ENCODE results near the gene GPR45.

DNA sequence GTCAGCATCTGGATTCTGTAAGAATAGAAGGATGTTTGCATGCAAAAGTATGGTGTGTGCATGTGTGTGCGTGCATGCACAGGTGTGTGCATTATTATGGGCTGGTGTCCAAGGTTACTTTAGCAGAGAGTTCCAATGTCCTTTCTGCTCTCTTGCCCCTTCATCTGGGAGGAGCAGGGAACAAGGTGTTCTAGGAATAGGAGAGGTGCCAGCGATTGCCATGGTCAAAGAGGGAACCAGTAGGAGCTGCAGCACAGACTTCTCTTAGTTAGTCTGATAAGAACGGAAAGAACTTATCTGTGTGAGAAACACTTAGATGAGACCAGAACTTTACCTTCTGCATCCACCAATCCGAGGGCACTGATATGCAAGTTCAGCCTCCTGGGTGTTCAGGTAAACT, 8.3 kb downstream of the GPR45 start:
- TF ChIP-seq, protein P1, sequence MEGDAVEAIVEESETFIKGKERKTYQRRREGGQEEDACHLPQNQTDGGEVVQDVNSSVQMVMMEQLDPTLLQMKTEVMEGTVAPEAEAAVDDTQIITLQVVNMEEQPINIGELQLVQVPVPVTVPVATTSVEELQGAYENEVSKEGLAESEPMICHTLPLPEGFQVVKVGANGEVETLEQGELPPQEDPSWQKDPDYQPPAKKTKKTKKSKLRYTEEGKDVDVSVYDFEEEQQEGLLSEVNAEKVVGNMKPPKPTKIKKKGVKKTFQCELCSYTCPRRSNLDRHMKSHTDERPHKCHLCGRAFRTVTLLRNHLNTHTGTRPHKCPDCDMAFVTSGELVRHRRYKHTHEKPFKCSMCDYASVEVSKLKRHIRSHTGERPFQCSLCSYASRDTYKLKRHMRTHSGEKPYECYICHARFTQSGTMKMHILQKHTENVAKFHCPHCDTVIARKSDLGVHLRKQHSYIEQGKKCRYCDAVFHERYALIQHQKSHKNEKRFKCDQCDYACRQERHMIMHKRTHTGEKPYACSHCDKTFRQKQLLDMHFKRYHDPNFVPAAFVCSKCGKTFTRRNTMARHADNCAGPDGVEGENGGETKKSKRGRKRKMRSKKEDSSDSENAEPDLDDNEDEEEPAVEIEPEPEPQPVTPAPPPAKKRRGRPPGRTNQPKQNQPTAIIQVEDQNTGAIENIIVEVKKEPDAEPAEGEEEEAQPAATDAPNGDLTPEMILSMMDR (IDR thresholded peaks at IDR 0.05): no peak
- no peak for TF ChIP-seq POLR2A (IDR thresholded peaks at IDR 0.05)

All from body of pancreas (tissue), 4 donors.